A673 (cell line): ENCODE results near the gene NAPA.

Source experiments
- CTCF ChIP-seq: fragments of 300-800, 200-600 bp; sonication (generic); conservative IDR thresholded peaks from 2 replicates; pipeline ENCODE4 v1.5.1; 2017; ENCODE audit warnings: low read depth, mild to moderate bottlenecking, antibody characterized with exemption, low read length, moderate library complexity, mixed read lengths
- EZH2 ChIP-seq: fragments of 200-600 bp; sonication (generic); IDR thresholded peaks from 2 replicates; pipeline ENCODE4 v1.6.1; 2017; ENCODE audit warnings: borderline replicate concordance, low read depth, mild to moderate bottlenecking, mixed read lengths, antibody characterized with exemption, low read length; ENCODE audit not compliant: poor library complexity, severe bottlenecking

DNA sequence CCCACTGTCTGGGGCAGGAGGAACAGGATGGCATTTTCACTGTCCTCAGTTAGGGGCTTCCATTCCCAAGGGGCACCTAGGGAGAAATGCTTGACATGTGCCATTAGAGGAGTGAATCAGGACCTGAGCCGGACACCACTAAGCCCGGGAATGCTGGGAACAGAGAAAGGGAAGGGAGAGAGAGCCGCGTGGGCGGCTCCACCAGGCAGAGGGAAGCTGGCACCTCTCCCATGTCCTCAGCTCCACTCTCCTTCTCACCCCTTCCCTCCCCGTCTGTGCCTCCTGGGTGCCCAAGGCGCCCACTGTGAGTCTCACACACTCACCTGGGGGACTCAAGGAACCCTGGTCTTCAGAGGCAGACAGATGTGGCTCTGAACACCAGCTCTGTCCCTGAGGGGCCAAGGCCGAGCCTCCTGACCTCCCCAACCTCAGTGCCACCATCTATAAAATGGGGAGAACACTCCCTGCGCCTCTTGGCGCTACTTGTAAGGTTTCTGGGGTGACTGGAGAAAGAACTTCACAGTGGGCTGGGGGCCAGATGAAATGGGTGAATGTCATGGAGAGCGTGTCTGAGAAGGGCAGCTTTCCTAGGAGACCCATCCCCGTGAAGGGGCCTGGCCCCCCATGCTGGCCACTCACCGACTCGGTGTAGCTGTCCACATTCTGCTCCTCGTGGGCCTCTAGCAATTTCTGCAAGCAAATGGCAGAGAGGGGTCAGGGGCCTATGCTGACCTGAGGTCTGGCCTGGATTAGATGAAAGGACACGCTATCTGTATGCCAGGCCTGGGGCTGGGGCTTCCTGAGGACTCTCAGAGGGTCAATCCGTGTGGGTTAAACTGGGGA, 25.6 kb downstream of the NAPA start:
- TF ChIP-seq CTCF (no peak), EZH2 (no peak)
